HepG2 (cell line): Measurements from ENCODE around the gene UROS. TPM values are rescaled to one million over a fixed set of nuclear protein-coding genes. Genes with fewer than 3 reads are reported as not detected.

ENCODE experiments used
- ATAC-seq: fragments of 200-7000 bp; cut with Tn5 transposase; 3 replicates; pipeline ENCODE4 v1.9.1; 2020; ENCODE audit warnings: mild to moderate bottlenecking, moderate library complexity
- BruUV-seq: library from RNA; stranded (reverse); fragments of 400-500 nt; replicated peaks from 2 replicates; lab custom pipeline; 2021; lab: Mats Ljungman, UMichigan
- CTCF ChIA-PET: fragments of 300-600 bp; formaldehyde crosslinking; extraction: SDS; loops from one replicate; lab custom pipeline; 2021; ENCODE audit warnings: low total read pairs, inconsistent platforms, low intra/inter-chr PET ratio; lab: Yijun Ruan, JAX
- POLR2A ChIA-PET: fragments of 350-600 bp; sonication (Branson Sonifier 250); formaldehyde crosslinking; loops from one replicate; lab custom pipeline; 2020; ENCODE audit warnings: antibody characterized with exemption, inconsistent platforms; lab: Yijun Ruan, JAX
- DNase-seq: peaks from one replicate; pipeline ENCODE4 v3.0.0-alpha.2; 2015; ENCODE audit warnings: low spot score
- FAIRE-seq: peaks from 3 replicates; lab custom pipeline; 2011; peaks lifted over from hg19 to GRCh38; lab: Jason Lieb, UNC
- H2AFZ ChIP-seq: one replicate; pipeline ENCODE4 v1.6.1; 2011; ENCODE audit warnings: low read length, inconsistent platforms
- H3K27ac ChIP-seq: fragments of 300-600 bp; 3 replicates; pipeline ENCODE4 v1.8.0; 2011; ENCODE audit warnings: mixed run types, mild to moderate bottlenecking, mixed read lengths, low read length, inconsistent platforms; ENCODE audit not compliant: insufficient read depth; ENCODE audit errors: extremely low read length
- H3K27me3 ChIP-seq, 2 experiments: fragments of 200-600 bp in 1 of 2; 2 replicates in 1 of 2; 3 replicates in 1 of 2; pipeline versions ENCODE4 v1.6.0 to v1.8.0; 2011; ENCODE audit warnings: low read length in 2 of 2, mild to moderate bottlenecking in 2 of 2, moderate library complexity in 2 of 2, inconsistent platforms in 1 of 2; ENCODE audit not compliant: insufficient read depth in 2 of 2, control insufficient read depth in 1 of 2
- H3K36me3 ChIP-seq, 2 experiments: fragments of 200-600 bp in 1 of 2; replicated peaks in 1 of 2; 2 replicates in 1 of 2; 3 replicates in 1 of 2; pipeline versions ENCODE4 v1.5.1 to v1.8.0; 2011; ENCODE audit warnings: low read length in 2 of 2, inconsistent platforms in 1 of 2; ENCODE audit not compliant: insufficient read depth in 2 of 2, control insufficient read depth in 1 of 2
- H3K4me1 ChIP-seq: 2 replicates; pipeline ENCODE4 v1.5.1; 2012; ENCODE audit warnings: low read length, inconsistent platforms; ENCODE audit not compliant: insufficient read depth
- H3K4me2 ChIP-seq: 2 replicates; pipeline ENCODE4 v1.6.0; 2011; ENCODE audit warnings: low read depth, low read length, inconsistent platforms
- H3K4me3 ChIP-seq, 3 experiments: fragments of 200-600 bp in 1 of 3; sonication (generic), shearing (Covaris generic) in 1 of 3; replicated peaks in 1 of 3; 2 replicates each; pipeline ENCODE4 v1.5.1; 2011 to 2016; ENCODE audit warnings: low read length in 3 of 3, inconsistent platforms in 2 of 3, low read depth in 2 of 3, mild to moderate bottlenecking in 2 of 3, control low read depth in 1 of 3, mixed read lengths in 1 of 3; ENCODE audit not compliant: insufficient read depth in 1 of 3
- H3K79me2 ChIP-seq: one replicate; pipeline ENCODE4 v1.6.1; 2011; ENCODE audit warnings: low read length, inconsistent platforms; ENCODE audit not compliant: insufficient read depth
- H3K9ac ChIP-seq: 2 replicates; pipeline ENCODE4 v1.6.0; 2011; ENCODE audit warnings: mild to moderate bottlenecking, low read depth, low read length, inconsistent platforms; ENCODE audit not compliant: insufficient read depth
- H3K9me3 ChIP-seq: 2 replicates; pipeline ENCODE4 v1.5.1; 2012; ENCODE audit warnings: mild to moderate bottlenecking, low read length
- H4K20me1 ChIP-seq: 2 replicates; pipeline ENCODE4 v1.6.0; 2011; ENCODE audit warnings: inconsistent platforms, mild to moderate bottlenecking, low read length, moderate library complexity; ENCODE audit not compliant: insufficient read depth
- ATRX ChIP-seq: sonication (generic); formaldehyde crosslinking; IDR thresholded peaks from 2 replicates; pipeline ENCODE4 v1.4.0; 2020; ENCODE audit warnings: missing genetic modification reagents, borderline replicate concordance
- E2F2 ChIP-seq: sonication (generic); formaldehyde crosslinking; IDR thresholded peaks from 2 replicates; pipeline ENCODE4 v1.4.0; 2020; ENCODE audit warnings: missing genetic modification reagents, borderline replicate concordance
- KDM5A ChIP-seq: fragments of 200-600 bp; sonication (generic); IDR thresholded peaks from 2 replicates; pipeline ENCODE4 v1.7.0; 2018; ENCODE audit warnings: antibody characterized with exemption, mild to moderate bottlenecking, low read length, borderline replicate concordance
- MBNL3 ChIP-seq: fragments of 250-450 bp; sonication (Bioruptor Pico); conservative IDR thresholded peaks from 2 replicates; pipeline ENCODE4 v1.8.0; 2022; ENCODE audit warnings: mild to moderate bottlenecking, inconsistent platforms
- PREB ChIP-seq: sonication (generic); formaldehyde crosslinking; IDR thresholded peaks from 2 replicates; pipeline ENCODE4 v1.4.0; 2020; ENCODE audit warnings: missing genetic modification reagents
- RFXANK ChIP-seq: IDR thresholded peaks from 2 replicates; pipeline ENCODE4 v1.6.1; 2016
- SRSF1 ChIP-seq: fragments of 200-400 bp; formaldehyde crosslinking; optimal IDR thresholded peaks from 2 replicates; pipeline ENCODE3; 2017; ENCODE audit warnings: mild to moderate bottlenecking, low read depth, low read length, moderate library complexity
- TBX2 ChIP-seq: sonication (generic); formaldehyde crosslinking; IDR thresholded peaks from 2 replicates; pipeline ENCODE4 v1.5.0; 2020; ENCODE audit warnings: missing genetic modification reagents, mild to moderate bottlenecking, borderline replicate concordance
- ZBTB34 ChIP-seq: sonication (generic); formaldehyde crosslinking; IDR thresholded peaks from 2 replicates; pipeline ENCODE4 v1.8.0; 2022; ENCODE audit warnings: mild to moderate bottlenecking, missing genetic modification reagents
- ZMYM3 ChIP-seq: sonication (generic); formaldehyde crosslinking; IDR thresholded peaks from 2 replicates; pipeline ENCODE4 v1.5.1; 2020; ENCODE audit warnings: mild to moderate bottlenecking, missing genetic modification reagents
- ZNF263 ChIP-seq: sonication (generic); formaldehyde crosslinking; IDR thresholded peaks from 2 replicates; pipeline ENCODE4 v1.4.0; 2020; ENCODE audit warnings: missing genetic modification reagents
- ZNF282 ChIP-seq: fragments of 450-650 bp; IDR thresholded peaks from 2 replicates; pipeline ENCODE4 v1.6.1; 2018; ENCODE audit not compliant: partially characterized antibody
- ZNF619 ChIP-seq: sonication (generic); formaldehyde crosslinking; IDR thresholded peaks from 2 replicates; pipeline ENCODE4 v1.4.0; 2020; ENCODE audit warnings: mild to moderate bottlenecking, missing genetic modification reagents
- ZNF768 ChIP-seq: sonication (generic); formaldehyde crosslinking; IDR thresholded peaks from 2 replicates; pipeline ENCODE4 v1.4.0; 2020; ENCODE audit warnings: missing genetic modification reagents
- ZZZ3 ChIP-seq: sonication (generic); formaldehyde crosslinking; IDR thresholded peaks from 2 replicates; pipeline ENCODE4 v1.4.0; 2020; ENCODE audit warnings: missing genetic modification reagents, mild to moderate bottlenecking, borderline replicate concordance
- WGBS: methylation state at CpG from one replicate; pipeline ENCODE4 v1.1.6; 2017; ENCODE audit warnings: low lambda C conversion rate; 5-methylcytosine and 5-hydroxymethylcytosine counted together
- in situ Hi-C: cut with HindIII; loops from 2 replicates; pipeline ENCODE4 v1.10.0; 2017; ENCODE audit warnings: low pct_unique_long_range_greater_than_20kb; ENCODE audit not compliant: extremely low pct_ligation_motif_present
- intact Hi-C: fragments of 100-400 bp; cut with micrococcal nuclease; formaldehyde crosslinking; loops from one replicate; pipeline ENCODE4 v1.10.0; 2022; ENCODE audit not compliant: unreplicated experiment
- polyA plus RNA-seq, 8 experiments: library from polyadenylated mRNA; depleted of rRNA in 3 of 8; stranded (reverse) in 7 of 8; unstranded in 1 of 8; fragments of >200 nt; fragmentation: Illumina TruSeq in 4 of 8; extraction: Trizol in 4 of 8; gene quantifications; 2 replicates each; pipeline versions ENCODE4 v1.2.1 to v1.2.3, GENCODE V29; 2011 to 2016; ENCODE audit warnings: low read depth in 4 of 8, missing spikeins in 1 of 8, mixed read lengths in 1 of 8; ENCODE audit not compliant: insufficient read depth in 1 of 8
- total RNA-seq, 5 experiments: library from RNA; depleted of rRNA; stranded (reverse); fragments of >200 nt; fragmentation: Illumina TruSeq; extraction: Trizol; gene quantifications; 2 replicates each; pipeline ENCODE4 v1.2.3, GENCODE V29; 2016; ENCODE audit warnings: low read depth in 1 of 5

Gene UROS
- total and polyA plus RNA-seq, 2 of the 13 experiments (the other 11 are each of a cell fraction or from before 2014, with no cell fraction given) = 14.8 to 49.9 TPM

GRCh38 chr10:125788156-125789034, 34.7 kb downstream of the UROS start:
- Histone ChIP-seq H3K9me3 (no peaks in the 10 kb centered on the region), H3K4me1 (peaks cover 30% of the 10 kb centered on the region), H3K36me3 (peaks cover 3 to 4% of the 10 kb centered on the region in 2 experiments; a peak in 2 of 5 replicates), H3K79me2 (no peaks in the 10 kb centered on the region), H3K27ac (no peak overlapping the region), H3K27me3 (no peaks in the 10 kb centered on the region), H3K4me3 (no peak overlapping the region), H3K4me2 (no peak overlapping the region)
- in situ Hi-C loops = no loop called here
- ChIA-PET CTCF (no interaction called here), POLR2A (no interaction called here)
- DNase-seq (no peak), ATAC-seq (peak; percentile 8; the same call in 1 of the 3 replicates), FAIRE-seq (no peak)
- no TSS peak for BruUV-seq
- TF ChIP-seq KDM5A (no peak), ZNF768 (CRISPR knock-in tag) (peak; percentile 9; the same call in 1 of the 2 replicates), ATRX (CRISPR knock-in tag) (no peak), ZNF263 (CRISPR knock-in tag) (no peak), ZNF282 (no peak), MBNL3 (no peak)
- TF ChIP-seq, all 625 proteins: peak for 1
- no peak overlapping the region for H3K9ac ChIP-seq
- intact Hi-C loops = no loop called here
- H4K20me1 ChIP-seq = peaks cover 4% of the 10 kb centered on the region; the same call in 1 of the 2 replicates
- no peak overlapping the region for H2AFZ ChIP-seq
- whole genome bisulfite sequencing = 100% methylated on average over 7 of the region's 17 CpGs

- Histone ChIP-seq H4K20me1 (no peaks in the 10 kb centered on the region), H2AFZ (no peak overlapping the region), H3K79me2 (no peaks in the 10 kb centered on the region), H3K27me3 (no peaks in the 10 kb centered on the region), H3K9me3 (no peaks in the 10 kb centered on the region), H3K4me2 (no peak overlapping the region), H3K27ac (no peak overlapping the region), H3K4me1 (peaks cover 16% of the 10 kb centered on the region), H3K4me3 (no peak overlapping the region), H3K9ac (no peak overlapping the region), H3K36me3 (peaks cover 0 to 1% of the 10 kb centered on the region in 2 experiments; a peak in 2 of 5 replicates)
- ChIA-PET POLR2A (no interaction called here), CTCF (no interaction called here)
- 93% methylated on average over 6 of the region's 9 CpGs for WGBS
- no TSS peak for BruUV-seq
- no peak for FAIRE-seq
- no peak for DNase-seq
- in situ Hi-C loops (no loop called here), intact Hi-C loops (no loop called here)
- ATAC-seq = no peak
- TF ChIP-seq TBX2 (no peak), E2F2 (CRISPR knock-in tag) (no peak), ZZZ3 (no peak), ZMYM3 (no peak), PREB (CRISPR knock-in tag) (no peak), SRSF1 (no peak), ZNF619 (CRISPR knock-in tag) (no peak), RFXANK (CRISPR knock-in tag) (no peak), ZBTB34 (CRISPR knock-in tag) (no peak)
Observed at GRCh38 chr10:125785791-125786190, 37.3 kb downstream of the UROS start.
